ENCODE data around the gene FLT3LG. TPM values are rescaled to one million over a fixed set of nuclear protein-coding genes. Genes with fewer than 3 reads are reported as not detected.

FLT3LG gene
- total RNA-seq, 1 donor from 2014 or later, result 10.1 TPM

GRCh38 chr19:49431330-49431749 is 42.7 kb upstream of the FLT3LG start:
- Histone ChIP-seq H3K4me3 (no peak overlapping the region), H3K4me1 (peaks cover 15% of the 10 kb centered on the region), H3K9me3 (no peaks in the 10 kb centered on the region), H3K27me3 (peaks cover 14% of the 10 kb centered on the region), H3K36me3 (no peaks in the 10 kb centered on the region), H3K27ac (no peak overlapping the region)
- TF ChIP-seq CTCF (IDR thresholded peaks at IDR 0.05), result no peak
- no peak for TF ChIP-seq POLR2A (IDR thresholded peaks at IDR 0.05)
- no peak for TF ChIP-seq POLR2AphosphoS5 (IDR thresholded peaks at IDR 0.05; ENCODE audit: insufficient read depth in 1 of 2, low read depth in 1 of 2)
- intact Hi-C loops (cut with DNase I), result no loop called here
- DNase-seq (ENCODE audit: extremely low spot score in 2 of 2), result no peak

GRCh38 chr19:49432141-49433073 is 41.6 kb upstream of the FLT3LG start:
- Histone ChIP-seq H3K4me1 (peaks cover 14% of the 10 kb centered on the region), H3K27ac (no peak overlapping the region), H3K4me3 (no peak overlapping the region), H3K27me3 (peaks cover 8% of the 10 kb centered on the region), H3K9me3 (no peaks in the 10 kb centered on the region), H3K36me3 (no peaks in the 10 kb centered on the region)
- intact Hi-C loops (cut with DNase I), result no loop called here
- DNase-seq (ENCODE audit: extremely low spot score in 2 of 2), result no peak
- TF ChIP-seq CTCF (IDR thresholded peaks at IDR 0.05) (no peak), POLR2A (IDR thresholded peaks at IDR 0.05) (no peak), POLR2AphosphoS5 (IDR thresholded peaks at IDR 0.05; ENCODE audit: insufficient read depth in 1 of 2, low read depth in 1 of 2) (no peak)

- H3K4me1 ChIP-seq, result peaks cover 5% of the 10 kb centered on the region
- H3K27ac ChIP-seq, result no peak overlapping the region
- H3K36me3 ChIP-seq, result no peaks in the 10 kb centered on the region
- TF ChIP-seq POLR2A (IDR thresholded peaks at IDR 0.05) (no peak), CTCF (IDR thresholded peaks at IDR 0.05) (no peak), POLR2AphosphoS5 (IDR thresholded peaks at IDR 0.05; ENCODE audit: insufficient read depth in 1 of 2, low read depth in 1 of 2) (no peak)
- DNase-seq (ENCODE audit: extremely low spot score in 2 of 2), result no peak
- no peak overlapping the region for H3K4me3 ChIP-seq
- H3K9me3 ChIP-seq, result no peaks in the 10 kb centered on the region
- intact Hi-C loops (cut with DNase I), result no loop called here
- peaks cover 7% of the 10 kb centered on the region for H3K27me3 ChIP-seq
Measured at GRCh38 chr19:49433240-49433901, 40.6 kb upstream of the FLT3LG start.

GRCh38 chr19:49434907-49435583 is 39.0 kb upstream of the FLT3LG start:
- DNase-seq (ENCODE audit: extremely low spot score in 2 of 2), result no peak
- Histone ChIP-seq H3K4me3 (no peak overlapping the region), H3K27ac (no peak overlapping the region), H3K36me3 (no peaks in the 10 kb centered on the region), H3K9me3 (no peaks in the 10 kb centered on the region), H3K4me1 (no peaks in the 10 kb centered on the region), H3K27me3 (peaks cover 7% of the 10 kb centered on the region)
- TF ChIP-seq CTCF (IDR thresholded peaks at IDR 0.05), result no peak
- no peak for TF ChIP-seq POLR2A (IDR thresholded peaks at IDR 0.05)
- no peak for TF ChIP-seq POLR2AphosphoS5 (IDR thresholded peaks at IDR 0.05; ENCODE audit: insufficient read depth in 1 of 2, low read depth in 1 of 2)
- intact Hi-C loops (cut with DNase I), result loop anchor here (5.0 kb wide), 1 partner anchor 43 kb away; no protein-coding TSS in a partner anchor

Measured in vagina (tissue), 2 donors.